ENCODE measurements around the gene CCIN. TPM values are rescaled to one million over a fixed set of nuclear protein-coding genes. Genes with fewer than 3 reads are reported as not detected.

The CCIN gene
- total and polyA plus RNA-seq, 2 of the 4 experiments (the other 2 are of a cell fraction): 0.80 to 1.1 TPM

GRCh38 chr9:36162211-36162738 lies 6.9 kb upstream of the CCIN start:
- intact Hi-C loops (cut with micrococcal nuclease): loop anchor here (2.0 kb wide), 1 partner anchor 25 kb away; the partner anchor contains the start of gene GLIPR2
- no peak for DNase-seq
- Histone ChIP-seq H2BK20ac (ENCODE audit: low read depth, low read length) (peak overlapping the region; percentile 65), H3K14ac (replicated peaks; ENCODE audit: low read depth, low read length) (peak overlapping the region; percentile 66; the same call in 1 of the 2 replicates), H2BK5ac (ENCODE audit: low read depth, low read length, poor library complexity, severe bottlenecking) (peak overlapping the region; percentile 41), H3K4me2 (ENCODE audit: low read depth, low read length) (no peak overlapping the region), H2BK120ac (ENCODE audit: low read depth, low read length) (peak overlapping the region; percentile 64), H3K4me3 (ENCODE audit: insufficient read depth, low read depth, low read length) (no peak overlapping the region), H4K91ac (ENCODE audit: insufficient read depth, low read depth, low read length) (peak overlapping the region; percentile 80), H3K9me1 (ENCODE audit: insufficient read depth, low read length) (peaks cover 39% of the 10 kb centered on the region), H4K8ac (ENCODE audit: low read depth in 2 of 2, low read length in 2 of 2) (peak overlapping the region; percentile 78 to 80), H3K9ac (ENCODE audit: low read depth, low read length) (no peak overlapping the region), H3K9me3 (ENCODE audit: control insufficient read depth, insufficient read depth, low read length) (no peaks in the 10 kb centered on the region), H4K5ac (ENCODE audit: low read depth, low read length) (no peak overlapping the region; the same call in 1 of the 2 replicates), H3K23ac (ENCODE audit: low read depth, low read length) (0 out of 2 replicates have a peak overlapping the region, but pooled peaks have one; percentile 56), H3K36me3 (ENCODE audit: control insufficient read depth, insufficient read depth, low read length) (peaks cover 10% of the 10 kb centered on the region), H2AK5ac (ENCODE audit: low read depth, low read length) (peak overlapping the region; percentile 96), H2AK9ac (replicated peaks; ENCODE audit: low read depth, low read length, poor library complexity) (peak overlapping the region; percentile 31), H3K4me1 (ENCODE audit: control insufficient read depth, insufficient read depth, low read length) (peaks cover 31% of the 10 kb centered on the region), H3K79me1 (ENCODE audit: low read depth in 1 of 2, low read length in 2 of 2) (peaks cover 0 to 23% of the 10 kb centered on the region in 2 experiments; a peak in 2 of 4 replicates), H3K18ac (ENCODE audit: low read depth, low read length) (no peak overlapping the region; the same call in 1 of the 2 replicates), H3K27me3 (ENCODE audit: control insufficient read depth, insufficient read depth, low read length) (no peaks in the 10 kb centered on the region), H2AFZ (replicated peaks; ENCODE audit: low read length, poor library complexity) (peak overlapping the region; percentile 34), H4K20me1 (ENCODE audit: insufficient read depth, low read length) (no peaks in the 10 kb centered on the region), H2BK15ac (ENCODE audit: low read depth, low read length) (peak overlapping the region; percentile 89; the same call in 2 of the 3 replicates), H3K27ac (ENCODE audit: insufficient read depth, low read length) (peak overlapping the region; percentile 36; the same call in 1 of the 2 replicates), H3K56ac (ENCODE audit: extremely low read depth, insufficient read depth, low read length) (no peak overlapping the region), H3K4ac (ENCODE audit: low read depth, low read length) (peak overlapping the region; percentile 83)
- no peak for ATAC-seq (ENCODE audit: low read depth)
- in situ Hi-C loops (cut with MboI; ENCODE audit: low sequenced_read_pairs): no loop called here
- ChIA-PET CTCF (interaction anchor here (0.6 kb wide), 1 partner anchor 117 kb away, joined by 4 read pairs; no protein-coding TSS in a partner anchor), POLR2A (ENCODE audit: unreplicated experiment) (no interaction called here)
- TF ChIP-seq MAFK (IDR thresholded peaks at IDR 0.05; ENCODE audit: low read depth, low read length) (no peak), MXI1 (IDR thresholded peaks at IDR 0.05; ENCODE audit: borderline replicate concordance, low read depth, low read length) (no peak)
- dilution Hi-C loops (cut with HindIII; ENCODE audit: low sequenced_read_pairs, unreplicated experiment): no loop called here
- 89% methylated on average over 6 of the region's 17 CpGs; no CpG with 5 or more reads in 1 of the 2 experiments for WGBS, 2 experiments (ENCODE audit: extremely low coverage in 2 of 2, insufficient read length in 1 of 2)
- no TSS peak for BruUV-seq (replicated peaks)
